Ascending aorta (tissue), 2 donors: ENCODE measurements around the gene TSC1. TPM values are rescaled to one million over a fixed set of nuclear protein-coding genes. Genes with fewer than 3 reads are reported as not detected.

Source experiments
- DNase-seq, 2 donors: peaks; one replicate each; pipeline ENCODE4 v3.0.0-alpha.2; 2019; ENCODE audit warnings: low spot score in 2 of 2
- H3K27ac ChIP-seq, 2 donors: fragments of 200-600 bp; sonication (generic); one replicate each; pipeline ENCODE4 v1.5.1; 2016 to 2017; ENCODE audit warnings: mild to moderate bottlenecking in 1 of 2
- H3K27me3 ChIP-seq: fragments of 200-600 bp; sonication (generic); one replicate; pipeline ENCODE4 v1.5.1; 2017
- H3K36me3 ChIP-seq, 2 donors: fragments of 200-600 bp; sonication (generic); one replicate each; pipeline ENCODE4 v1.5.1; 2016
- H3K4me1 ChIP-seq, 2 donors: fragments of 200-600 bp; sonication (generic); one replicate each; pipeline ENCODE4 v1.5.1; 2016 to 2017; ENCODE audit warnings: mild to moderate bottlenecking in 1 of 2
- H3K4me3 ChIP-seq, 2 donors: fragments of 200-600 bp; sonication (generic); one replicate each; pipeline ENCODE4 v1.5.1; 2016 to 2017; ENCODE audit warnings: mild to moderate bottlenecking in 1 of 2
- H3K9me3 ChIP-seq, 2 donors: fragments of 200-600 bp; sonication (generic); one replicate each; pipeline ENCODE4 v1.5.1; 2016
- CTCF ChIP-seq, 3 experiments: fragments of 200-600 bp in 2 of 3; fragments of 450-650 bp in 1 of 3; sonication (generic) in 2 of 3; IDR thresholded peaks; one replicate each; pipeline ENCODE4 v1.5.1; 2016 to 2019; ENCODE audit warnings: antibody characterized with exemption in 3 of 3, mild to moderate bottlenecking in 1 of 3, moderate library complexity in 1 of 3
- intact Hi-C: fragments of 100-400 bp; cut with DNase I; formaldehyde crosslinking; loops from one replicate; pipeline ENCODE4 v1.15.1; 2023
- total RNA-seq: library from RNA; depleted of rRNA; stranded (reverse); fragments of >200 nt; gene quantifications from one replicate; pipeline ENCODE4 v1.1.0, GENCODE V29; 2016

Gene TSC1
- total RNA-seq, 1 donor from 2014 or later: 39.8 TPM

GRCh38 chr9:132864691-132865090 lies 79.7 kb downstream of the TSC1 start:
- Histone ChIP-seq H3K27me3 (no peaks in the 10 kb centered on the region), H3K36me3 (no peaks in the 10 kb centered on the region), H3K4me3 (no peak overlapping the region), H3K4me1 (no peaks in the 10 kb centered on the region), H3K27ac (no peak overlapping the region), H3K9me3 (no peaks in the 10 kb centered on the region)
- intact Hi-C loops: no loop called here
- no peak for DNase-seq
- TF ChIP-seq CTCF (IDR thresholded peaks at IDR 0.05): no peak

GRCh38 chr9:132864277-132864676 lies 80.1 kb downstream of the TSC1 start:
- TF ChIP-seq CTCF (IDR thresholded peaks at IDR 0.05): no peak
- Histone ChIP-seq H3K36me3 (no peaks in the 10 kb centered on the region), H3K27ac (no peak overlapping the region), H3K4me3 (no peak overlapping the region), H3K4me1 (no peaks in the 10 kb centered on the region), H3K27me3 (no peaks in the 10 kb centered on the region), H3K9me3 (no peaks in the 10 kb centered on the region)
- DNase-seq: no peak
- intact Hi-C loops: no loop called here

- no peak for DNase-seq
- H3K4me1 ChIP-seq: no peaks in the 10 kb centered on the region
- no peaks in the 10 kb centered on the region for H3K9me3 ChIP-seq
- H3K36me3 ChIP-seq: no peaks in the 10 kb centered on the region
- H3K27me3 ChIP-seq: no peaks in the 10 kb centered on the region
- no peak for TF ChIP-seq CTCF (IDR thresholded peaks at IDR 0.05)
- intact Hi-C loops: no loop called here
- no peak overlapping the region for H3K27ac ChIP-seq
- H3K4me3 ChIP-seq: no peak overlapping the region
Measured at GRCh38 chr9:132863096-132863495, 81.3 kb downstream of the TSC1 start.

GRCh38 chr9:132862533-132862932 lies 81.9 kb downstream of the TSC1 start:
- no peak for DNase-seq
- Histone ChIP-seq H3K27me3 (no peaks in the 10 kb centered on the region), H3K27ac (no peak overlapping the region), H3K36me3 (no peaks in the 10 kb centered on the region), H3K9me3 (no peaks in the 10 kb centered on the region), H3K4me1 (no peaks in the 10 kb centered on the region), H3K4me3 (no peak overlapping the region)
- intact Hi-C loops: no loop called here
- TF ChIP-seq CTCF (IDR thresholded peaks at IDR 0.05): no peak

- Histone ChIP-seq H3K27ac (no peak overlapping the region), H3K4me1 (no peaks in the 10 kb centered on the region), H3K27me3 (no peaks in the 10 kb centered on the region), H3K9me3 (no peaks in the 10 kb centered on the region), H3K36me3 (no peaks in the 10 kb centered on the region), H3K4me3 (no peak overlapping the region)
- intact Hi-C loops: no loop called here
- no peak for DNase-seq
- no peak for TF ChIP-seq CTCF (IDR thresholded peaks at IDR 0.05)
Measured at GRCh38 chr9:132861666-132862065, 82.8 kb downstream of the TSC1 start.

GRCh38 chr9:132858751-132859150 lies 85.7 kb downstream of the TSC1 start:
- Histone ChIP-seq H3K27me3 (no peaks in the 10 kb centered on the region), H3K4me3 (no peak overlapping the region), H3K27ac (no peak overlapping the region), H3K4me1 (no peaks in the 10 kb centered on the region), H3K36me3 (no peaks in the 10 kb centered on the region), H3K9me3 (no peaks in the 10 kb centered on the region)
- no peak for DNase-seq
- intact Hi-C loops: no loop called here
- TF ChIP-seq CTCF (IDR thresholded peaks at IDR 0.05): no peak
